ENCODE results near the gene PI4KB. TPM values are rescaled to one million over a fixed set of nuclear protein-coding genes. Genes with fewer than 3 reads are reported as not detected.

Gene PI4KB
- total and polyA plus RNA-seq, 2 of the 13 experiments (the other 11 are each of a cell fraction or from before 2014, with no cell fraction given), result 19.5 to 29.3 TPM

DNA sequence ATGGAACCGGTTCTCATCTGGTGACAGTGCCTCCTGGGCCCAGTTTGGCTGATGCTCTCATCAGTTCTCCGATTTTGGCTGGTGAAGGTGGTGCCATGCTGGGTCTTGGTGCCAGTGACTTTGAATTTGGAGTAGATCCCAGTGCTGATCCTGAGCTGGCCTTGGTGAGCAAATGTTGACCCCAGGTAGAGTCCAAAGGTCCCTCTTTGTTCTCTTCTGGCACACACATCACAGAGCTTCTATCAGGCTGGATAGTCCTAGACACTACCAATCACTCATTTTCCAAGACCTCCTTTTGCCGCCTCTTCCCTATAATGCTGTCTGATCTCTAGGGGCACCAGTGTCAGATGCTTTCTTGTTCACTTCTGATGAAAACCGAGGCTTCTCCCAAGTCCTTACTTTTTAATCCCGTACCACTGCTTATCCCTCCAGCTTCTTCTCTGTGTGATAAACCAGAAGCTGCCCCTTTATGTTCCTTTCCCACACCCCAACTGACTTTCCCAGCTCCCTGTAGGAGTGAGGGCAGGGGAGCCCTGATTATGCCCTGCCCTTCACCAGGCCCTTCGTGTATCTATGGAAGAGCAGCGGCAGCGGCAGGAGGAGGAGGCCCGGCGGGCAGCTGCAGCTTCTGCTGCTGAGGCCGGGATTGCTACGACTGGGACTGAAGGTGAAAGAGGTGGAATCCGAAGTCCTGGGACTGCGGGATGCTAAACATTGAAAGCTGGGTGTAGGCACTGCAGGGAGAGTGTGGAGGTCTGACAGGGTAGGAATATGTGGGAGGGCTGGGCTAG lies 61.6 kb downstream of the PI4KB start (continued):
- TF ChIP-seq, protein P1, sequence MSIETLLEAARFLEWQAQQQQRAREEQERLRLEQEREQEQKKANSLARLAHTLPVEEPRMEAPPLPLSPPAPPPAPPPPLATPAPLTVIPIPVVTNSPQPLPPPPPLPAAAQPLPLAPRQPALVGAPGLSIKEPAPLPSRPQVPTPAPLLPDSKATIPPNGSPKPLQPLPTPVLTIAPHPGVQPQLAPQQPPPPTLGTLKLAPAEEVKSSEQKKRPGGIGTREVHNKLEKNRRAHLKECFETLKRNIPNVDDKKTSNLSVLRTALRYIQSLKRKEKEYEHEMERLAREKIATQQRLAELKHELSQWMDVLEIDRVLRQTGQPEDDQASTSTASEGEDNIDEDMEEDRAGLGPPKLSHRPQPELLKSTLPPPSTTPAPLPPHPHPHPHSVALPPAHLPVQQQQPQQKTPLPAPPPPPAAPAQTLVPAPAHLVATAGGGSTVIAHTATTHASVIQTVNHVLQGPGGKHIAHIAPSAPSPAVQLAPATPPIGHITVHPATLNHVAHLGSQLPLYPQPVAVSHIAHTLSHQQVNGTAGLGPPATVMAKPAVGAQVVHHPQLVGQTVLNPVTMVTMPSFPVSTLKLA (IDR thresholded peaks at IDR 0.05), result no peak
- TF ChIP-seq, protein P2, sequence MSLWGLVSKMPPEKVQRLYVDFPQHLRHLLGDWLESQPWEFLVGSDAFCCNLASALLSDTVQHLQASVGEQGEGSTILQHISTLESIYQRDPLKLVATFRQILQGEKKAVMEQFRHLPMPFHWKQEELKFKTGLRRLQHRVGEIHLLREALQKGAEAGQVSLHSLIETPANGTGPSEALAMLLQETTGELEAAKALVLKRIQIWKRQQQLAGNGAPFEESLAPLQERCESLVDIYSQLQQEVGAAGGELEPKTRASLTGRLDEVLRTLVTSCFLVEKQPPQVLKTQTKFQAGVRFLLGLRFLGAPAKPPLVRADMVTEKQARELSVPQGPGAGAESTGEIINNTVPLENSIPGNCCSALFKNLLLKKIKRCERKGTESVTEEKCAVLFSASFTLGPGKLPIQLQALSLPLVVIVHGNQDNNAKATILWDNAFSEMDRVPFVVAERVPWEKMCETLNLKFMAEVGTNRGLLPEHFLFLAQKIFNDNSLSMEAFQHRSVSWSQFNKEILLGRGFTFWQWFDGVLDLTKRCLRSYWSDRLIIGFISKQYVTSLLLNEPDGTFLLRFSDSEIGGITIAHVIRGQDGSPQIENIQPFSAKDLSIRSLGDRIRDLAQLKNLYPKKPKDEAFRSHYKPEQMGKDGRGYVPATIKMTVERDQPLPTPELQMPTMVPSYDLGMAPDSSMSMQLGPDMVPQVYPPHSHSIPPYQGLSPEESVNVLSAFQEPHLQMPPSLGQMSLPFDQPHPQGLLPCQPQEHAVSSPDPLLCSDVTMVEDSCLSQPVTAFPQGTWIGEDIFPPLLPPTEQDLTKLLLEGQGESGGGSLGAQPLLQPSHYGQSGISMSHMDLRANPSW (CRISPR knock-in tag; IDR thresholded peaks at IDR 0.05; ENCODE audit: borderline replicate concordance), result no peak
- TF ChIP-seq ZNF367 (CRISPR knock-in tag; IDR thresholded peaks at IDR 0.05; ENCODE audit: borderline replicate concordance), result no peak
- TF ChIP-seq ZBTB7A (CRISPR knock-in tag; IDR thresholded peaks at IDR 0.05), result no peak
- TF ChIP-seq, protein P3, sequence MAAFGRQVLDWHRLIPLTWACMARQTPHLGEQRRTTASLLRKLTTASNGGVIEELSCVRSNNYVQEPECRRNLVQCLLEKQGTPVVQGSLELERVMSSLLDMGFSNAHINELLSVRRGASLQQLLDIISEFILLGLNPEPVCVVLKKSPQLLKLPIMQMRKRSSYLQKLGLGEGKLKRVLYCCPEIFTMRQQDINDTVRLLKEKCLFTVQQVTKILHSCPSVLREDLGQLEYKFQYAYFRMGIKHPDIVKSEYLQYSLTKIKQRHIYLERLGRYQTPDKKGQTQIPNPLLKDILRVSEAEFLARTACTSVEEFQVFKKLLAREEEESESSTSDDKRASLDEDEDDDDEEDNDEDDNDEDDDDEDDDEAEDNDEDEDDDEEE (CRISPR knock-in tag; IDR thresholded peaks at IDR 0.05), result no peak
- TF ChIP-seq ZNF441 (CRISPR knock-in tag; IDR thresholded peaks at IDR 0.05; ENCODE audit: borderline replicate concordance), result 0 out of 2 replicates have a peak, but pooled peaks have one; percentile 23
- no peak for TF ChIP-seq HNRNPLL (IDR thresholded peaks at IDR 0.05; ENCODE audit: low read depth, low read length, poor library complexity, severe bottlenecking)
- TF ChIP-seq ZEB1 (IDR thresholded peaks at IDR 0.05; ENCODE audit: insufficient replicate concordance, low read depth), result no peak
- no peak for TF ChIP-seq DNMT1 (CRISPR knock-in tag; IDR thresholded peaks at IDR 0.05)
- no peak for TF ChIP-seq ARHGAP35 (CRISPR knock-in tag; IDR thresholded peaks at IDR 0.05; ENCODE audit: borderline replicate concordance)
- TF ChIP-seq PHF8 (CRISPR knock-in tag; IDR thresholded peaks at IDR 0.05), result no peak
- TF ChIP-seq, protein P4, sequence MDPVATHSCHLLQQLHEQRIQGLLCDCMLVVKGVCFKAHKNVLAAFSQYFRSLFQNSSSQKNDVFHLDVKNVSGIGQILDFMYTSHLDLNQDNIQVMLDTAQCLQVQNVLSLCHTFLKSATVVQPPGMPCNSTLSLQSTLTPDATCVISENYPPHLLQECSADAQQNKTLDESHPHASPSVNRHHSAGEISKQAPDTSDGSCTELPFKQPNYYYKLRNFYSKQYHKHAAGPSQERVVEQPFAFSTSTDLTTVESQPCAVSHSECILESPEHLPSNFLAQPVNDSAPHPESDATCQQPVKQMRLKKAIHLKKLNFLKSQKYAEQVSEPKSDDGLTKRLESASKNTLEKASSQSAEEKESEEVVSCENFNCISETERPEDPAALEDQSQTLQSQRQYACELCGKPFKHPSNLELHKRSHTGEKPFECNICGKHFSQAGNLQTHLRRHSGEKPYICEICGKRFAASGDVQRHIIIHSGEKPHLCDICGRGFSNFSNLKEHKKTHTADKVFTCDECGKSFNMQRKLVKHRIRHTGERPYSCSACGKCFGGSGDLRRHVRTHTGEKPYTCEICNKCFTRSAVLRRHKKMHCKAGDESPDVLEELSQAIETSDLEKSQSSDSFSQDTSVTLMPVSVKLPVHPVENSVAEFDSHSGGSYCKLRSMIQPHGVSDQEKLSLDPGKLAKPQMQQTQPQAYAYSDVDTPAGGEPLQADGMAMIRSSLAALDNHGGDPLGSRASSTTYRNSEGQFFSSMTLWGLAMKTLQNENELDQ (CRISPR knock-in tag; IDR thresholded peaks at IDR 0.05; ENCODE audit: borderline replicate concordance), result no peak
- no peak for TF ChIP-seq ISX (CRISPR knock-in tag; conservative IDR thresholded peaks at IDR 0.05)
- peak; percentile 54 for TF ChIP-seq GATAD2A (CRISPR knock-in tag; IDR thresholded peaks at IDR 0.05)
- TF ChIP-seq SALL1 (CRISPR knock-in tag; IDR thresholded peaks at IDR 0.05), result 0 out of 2 replicates have a peak, but pooled peaks have one; percentile 22
- TF ChIP-seq HOXA3 (CRISPR knock-in tag; IDR thresholded peaks at IDR 0.05), result peak; percentile 20; the same call in 1 of the 2 replicates
- 0 out of 4 replicates have a peak, but pooled peaks of 1 of the 2 experiments have one; percentile 8 for TF ChIP-seq POLR2A (IDR thresholded peaks at IDR 0.05; ENCODE audit: insufficient read depth in 1 of 2, low read depth in 2 of 2, low read length in 2 of 2)
- TF ChIP-seq, protein P5, sequence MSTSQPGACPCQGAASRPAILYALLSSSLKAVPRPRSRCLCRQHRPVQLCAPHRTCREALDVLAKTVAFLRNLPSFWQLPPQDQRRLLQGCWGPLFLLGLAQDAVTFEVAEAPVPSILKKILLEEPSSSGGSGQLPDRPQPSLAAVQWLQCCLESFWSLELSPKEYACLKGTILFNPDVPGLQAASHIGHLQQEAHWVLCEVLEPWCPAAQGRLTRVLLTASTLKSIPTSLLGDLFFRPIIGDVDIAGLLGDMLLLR (CRISPR knock-in tag; IDR thresholded peaks at IDR 0.05), result no peak
- no peak for TF ChIP-seq RAD21 (CRISPR knock-in tag; IDR thresholded peaks at IDR 0.05)
- no peak for TF ChIP-seq NR3C1 (CRISPR knock-in tag; IDR thresholded peaks at IDR 0.05)
- TF ChIP-seq RXRB (CRISPR knock-in tag; IDR thresholded peaks at IDR 0.05; ENCODE audit: borderline replicate concordance), result 0 out of 2 replicates have a peak, but pooled peaks have one; percentile 42
- TF ChIP-seq NCOA2 (CRISPR knock-in tag; IDR thresholded peaks at IDR 0.05), result 0 out of 2 replicates have a peak, but pooled peaks have one; percentile 27
- no peak for TF ChIP-seq TP53 (CRISPR knock-in tag; conservative IDR thresholded peaks at IDR 0.05)

Data from HepG2 (cell line).